ENCODE measurements around the gene OR1K1.

GRCh38 chr9:122786338-122786737 lies 13.6 kb upstream of the OR1K1 start:
- TF ChIP-seq CTCF (IDR thresholded peaks at IDR 0.05; ENCODE audit: insufficient read depth, low read depth, low read length): no peak
- no peak for TF ChIP-seq EZH2 (IDR thresholded peaks at IDR 0.05; ENCODE audit: insufficient read depth, low read length)
